ENCODE results near the gene ZNF709. TPM values are rescaled to one million over a fixed set of nuclear protein-coding genes. Genes with fewer than 3 reads are reported as not detected.

The ZNF709 gene
- total RNA-seq (2021; ENCODE audit: unreplicated experiment) (not detected), Bru-seq, nascent RNA (percentile 8 among the genes with signal in this experiment), BruChase-seq, experiment 1, labeled RNA remaining after a 6-hour chase (percentile 34 among the genes with signal in this experiment), BruChase-seq, experiment 2, labeled RNA remaining after a 2-hour chase (percentile 30 among the genes with signal in this experiment)
- polyA plus RNA-seq (2012) = 0.20 TPM in 1 of 2 replicates, not detected in the other
- long read RNA-seq = 0 reads

DNA sequence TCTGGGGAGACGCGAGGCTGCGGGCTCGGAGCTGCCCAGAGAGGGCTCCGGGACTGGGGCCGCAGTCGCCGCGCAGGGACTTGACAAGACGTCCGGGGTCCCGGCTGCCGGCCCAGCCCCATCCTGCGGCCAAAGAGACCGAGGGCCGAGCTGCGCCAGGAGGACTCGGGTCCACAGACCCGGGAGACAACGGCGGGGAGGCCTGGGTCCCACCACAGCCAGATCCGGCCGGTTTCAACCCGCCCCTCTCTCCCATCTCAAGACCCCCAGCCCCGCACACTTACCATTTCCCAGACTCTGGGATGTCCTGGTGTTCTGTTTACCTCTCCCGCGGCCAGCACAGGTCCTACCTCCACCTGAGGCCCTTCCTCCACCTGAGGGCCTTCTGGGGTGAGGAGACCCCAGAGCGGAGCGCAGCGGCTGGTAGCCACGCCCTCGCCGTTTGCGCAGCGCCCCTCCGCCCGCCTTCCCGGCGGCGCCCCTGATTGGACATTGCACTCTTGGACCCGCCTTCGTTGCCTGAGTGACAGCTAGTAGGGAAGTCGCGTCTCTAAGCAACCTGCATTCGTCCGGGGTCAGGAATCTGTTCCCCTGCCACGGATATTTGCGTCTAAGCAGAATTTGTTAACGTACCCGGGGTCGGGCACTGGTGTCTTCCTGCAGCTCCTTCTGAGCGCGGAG lies at the start of gene ZNF709:
Gene ZNF709, minus strand, starts transcription at position 446 of the 681 bp plus-strand sequence. Its CDS starts 159 bp downstream, at position 287.
- ATAC-seq (no peak), DNase-seq (ENCODE audit: low read depth, low spot score) (no peak)
- intact Hi-C loops (cut with micrococcal nuclease) = no loop called here
- CTCF ChIA-PET = no interaction called here
- Histone ChIP-seq H3K36me3 (ENCODE audit: control insufficient read depth in 1 of 2, insufficient read depth in 2 of 2, low read length in 2 of 2) (no peaks in the 10 kb centered on the region), H3K9me2 (ENCODE audit: insufficient read depth) (no peaks in the 10 kb centered on the region), H3K79me2 (ENCODE audit: insufficient read depth, low read length) (no peaks in the 10 kb centered on the region), H3K27ac (ENCODE audit: low read depth, low read length) (no peak within 1 kb of the TSS), H3K9ac (ENCODE audit: low read length) (no peak within 1 kb of the TSS), H2AFZ (ENCODE audit: low read depth, low read length, poor library complexity, severe bottlenecking) (no peak within 1 kb of the TSS), H3K4me2 (ENCODE audit: low read length) (no peak within 1 kb of the TSS), H4K20me1 (ENCODE audit: insufficient read depth) (no peaks in the 10 kb centered on the region), H3K4me1 (ENCODE audit: control insufficient read depth in 1 of 2, insufficient read depth in 2 of 2, low read length in 2 of 2) (no peaks in the 10 kb centered on the region), H3K27me3 (ENCODE audit: insufficient read depth, low read length) (no peaks in the 10 kb centered on the region), H3K9me3 (ENCODE audit: control insufficient read depth in 1 of 2, insufficient read depth in 1 of 2, low read depth in 1 of 2, low read length in 2 of 2) (peaks cover 5 to 6% of the 10 kb centered on the region in 2 experiments; a peak in 2 of 4 replicates), H3K4me3 (replicated peaks in 1 of 2; ENCODE audit: low read depth in 1 of 2, low read length in 2 of 2) (no peak within 1 kb of the TSS)
- no TSS peak for BruUV-seq (replicated peaks)
- RAD21 ChIA-PET (ENCODE audit: low non-redundant PET in 1 of 2, low total read pairs in 2 of 2, uncharacterized antibody in 2 of 2, unreplicated experiment in 2 of 2) = no interaction called here
- POLR2A ChIA-PET = no interaction called here
- TF ChIP-seq SP1 (IDR thresholded peaks at IDR 0.05; ENCODE audit: low read depth) (no peak), EGR1 (IDR thresholded peaks at IDR 0.05; ENCODE audit: low read depth) (no peak), CBX3 (IDR thresholded peaks at IDR 0.05; ENCODE audit: low read depth) (no peak), POLR2A (IDR thresholded peaks at IDR 0.05; ENCODE audit: borderline replicate concordance, extremely low read depth, insufficient read depth, insufficient read length) (no peak), REST (IDR thresholded peaks at IDR 0.05; ENCODE audit: low read depth) (no peak), EZH2phosphoT487 (IDR thresholded peaks at IDR 0.05; ENCODE audit: borderline replicate concordance) (no peak), ZBTB33 (IDR thresholded peaks at IDR 0.05; ENCODE audit: extremely low read depth, insufficient replicate concordance, low read length) (no peak), FOSL1 (IDR thresholded peaks at IDR 0.05; ENCODE audit: low read depth) (no peak), TCF7L2 (IDR thresholded peaks at IDR 0.05; ENCODE audit: borderline replicate concordance, extremely low read depth, insufficient read depth, insufficient read length) (no peak), POLR2AphosphoS5 (IDR thresholded peaks at IDR 0.05; ENCODE audit: low read depth, low read length) (no peak), SRF (IDR thresholded peaks at IDR 0.05; ENCODE audit: low read depth) (no peak), ZNF274 (IDR thresholded peaks at IDR 0.05; ENCODE audit: low read depth, low read length) (no peak), CTCF (IDR thresholded peaks at IDR 0.05 in 2 of 3, conservative IDR thresholded peaks at IDR 0.05 in 1 of 3; ENCODE audit: borderline replicate concordance in 1 of 3, insufficient read depth in 1 of 3, low read depth in 2 of 3, low read length in 2 of 3) (no peak)
